Eye (tissue), 1 donor: ENCODE data around the gene TBX5.

Source experiments
- DNase-seq: peaks from one replicate; pipeline ENCODE4 v3.0.0-alpha.2; 2015

The TBX5 gene

DNA sequence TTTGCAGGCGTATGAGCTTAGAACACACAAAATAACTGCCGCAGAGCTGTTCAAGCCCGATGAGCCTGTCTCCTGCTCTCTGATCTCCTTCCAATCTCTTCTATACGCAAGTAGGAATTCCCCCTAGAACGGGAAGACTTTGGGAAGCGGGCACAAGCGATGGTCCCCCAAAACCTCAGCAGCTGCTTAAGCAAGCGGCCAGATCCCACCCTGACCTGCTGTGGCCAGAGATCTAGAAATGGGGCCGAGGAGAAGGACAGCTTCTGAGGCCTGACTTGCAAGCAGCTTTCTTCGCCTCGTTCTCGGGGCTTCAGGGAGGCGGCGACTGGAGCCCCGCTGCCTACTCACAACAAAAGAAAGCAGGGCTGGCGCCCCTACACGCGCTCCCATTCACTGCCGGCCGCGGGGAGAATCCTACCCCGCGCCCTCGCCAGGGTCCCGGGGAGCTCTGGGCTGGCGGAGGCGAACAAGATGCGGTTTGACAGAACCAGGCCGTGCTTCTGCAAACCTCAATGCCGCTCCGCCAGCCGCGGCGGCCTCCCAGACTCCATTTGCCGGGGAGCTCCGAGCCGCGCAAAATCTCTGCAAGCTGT lies 922 bp downstream of the TBX5 start:
- peak; percentile 83 for DNase-seq

- peak; percentile 69 for DNase-seq
Observed at GRCh38 chr12:114404083-114404925, 1.6 kb downstream of the TBX5 start.

DNA sequence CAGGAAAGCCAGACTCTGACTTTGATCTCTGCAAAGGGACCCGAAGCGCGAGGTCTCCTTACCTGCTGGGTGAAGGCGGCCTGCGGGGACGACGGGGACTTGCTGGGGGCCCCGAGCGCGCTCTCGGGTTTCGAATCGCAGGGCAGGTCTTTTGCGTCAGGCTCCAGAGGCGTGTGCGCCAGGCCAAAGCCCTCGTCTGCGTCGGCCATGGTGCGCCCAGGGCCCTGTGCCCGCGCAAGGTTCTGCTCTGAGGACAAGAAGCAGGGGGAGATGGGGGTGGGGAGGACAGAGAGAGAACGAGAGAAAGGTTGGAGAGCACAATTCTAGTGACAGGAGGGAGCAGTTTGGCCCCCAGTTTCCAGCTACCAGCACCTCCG lies 2.3 kb downstream of the TBX5 start:
- peak; percentile 76 for DNase-seq

DNA sequence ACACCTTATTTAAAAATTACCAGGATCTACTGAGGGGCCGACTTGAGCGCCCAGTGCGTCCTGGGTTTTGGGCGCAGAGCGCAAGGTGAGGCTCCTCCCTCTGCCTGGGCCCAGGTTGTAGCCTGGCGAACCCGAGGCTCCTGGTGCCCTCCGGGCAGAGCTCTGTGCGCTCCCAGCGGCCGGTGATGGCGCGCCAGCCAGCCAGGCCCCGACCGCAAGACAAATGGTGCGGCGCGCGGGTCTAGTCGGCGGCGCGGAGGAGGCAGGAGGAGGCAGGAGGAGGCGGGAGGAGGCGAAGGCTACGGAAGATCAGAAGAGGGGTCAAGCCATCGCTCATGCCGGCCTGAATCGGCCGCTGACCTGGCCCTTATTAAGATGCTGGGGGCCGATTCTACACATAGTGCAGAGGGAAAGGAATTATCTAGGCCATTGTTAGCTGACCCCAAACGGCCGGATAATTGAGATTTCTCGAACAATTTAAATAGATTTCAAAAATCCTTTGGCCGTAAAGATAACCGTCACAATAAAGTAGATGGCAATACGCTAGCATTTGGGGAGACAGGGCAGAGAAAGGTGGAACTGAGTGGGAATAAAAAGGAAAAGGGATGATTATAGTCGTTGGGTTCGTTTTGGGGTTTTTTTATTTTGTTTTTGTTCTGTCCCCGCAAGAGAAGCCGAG lies 2.8 kb downstream of the TBX5 start:
- peak; percentile 87 for DNase-seq

- DNase-seq: no peak
Observed at GRCh38 chr12:114402084-114402717, 3.7 kb downstream of the TBX5 start.

DNA sequence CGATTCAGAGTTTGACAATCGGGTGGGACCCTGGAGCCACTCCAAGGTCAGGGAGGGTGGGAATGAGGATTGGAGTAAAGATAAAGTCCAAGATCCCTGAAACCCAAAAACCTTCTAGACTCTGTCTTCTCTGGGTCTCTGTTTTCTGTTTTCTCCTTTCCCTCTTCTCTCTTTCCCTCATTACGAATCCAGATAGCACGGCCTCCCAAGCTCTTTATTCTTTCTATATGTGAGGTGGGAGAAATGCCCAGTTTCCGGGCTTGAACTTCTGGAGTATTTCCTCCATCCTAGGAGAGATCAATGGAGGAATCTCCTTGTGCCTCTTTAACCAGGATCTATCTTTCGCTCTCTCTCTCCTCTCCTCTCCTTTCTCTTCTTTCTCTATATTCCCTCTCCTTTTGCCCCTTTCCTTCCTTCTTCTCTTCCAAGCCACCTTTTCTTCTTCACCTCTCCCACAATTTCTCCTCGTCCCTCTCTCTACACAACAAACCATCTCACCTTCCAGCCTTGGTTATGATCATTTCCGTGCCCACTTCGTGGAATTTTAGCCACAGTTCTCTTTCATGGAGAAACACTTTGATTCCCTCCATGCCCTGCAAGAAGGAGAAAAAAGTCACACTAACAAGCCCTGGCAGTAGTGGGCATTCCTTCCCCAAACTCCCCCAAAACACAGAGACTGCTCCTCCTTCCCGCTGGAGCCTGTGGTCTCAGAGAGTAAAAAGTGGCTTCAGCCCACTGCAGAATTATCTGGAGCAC lies 4.4 kb downstream of the TBX5 start:
- peak; percentile 38 for DNase-seq

DNA sequence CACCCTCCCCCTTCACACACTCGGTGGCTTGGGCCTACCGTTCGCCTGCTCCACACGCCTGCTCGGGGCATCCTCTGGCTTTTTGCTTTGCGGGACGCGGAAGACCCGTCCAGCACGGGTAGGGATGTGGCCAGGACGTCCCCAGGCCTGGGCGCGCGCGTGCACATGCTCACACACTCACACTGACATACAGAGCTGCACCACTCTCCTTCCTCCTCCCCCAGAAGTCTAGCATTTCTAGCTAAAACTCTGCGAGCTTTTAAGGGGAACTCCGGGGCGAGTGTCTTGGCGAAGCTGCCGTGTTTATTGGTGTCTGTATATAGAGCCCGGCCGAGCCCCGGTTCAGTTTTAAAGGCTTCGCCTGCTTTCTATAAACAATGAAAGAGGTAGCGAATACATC lies 5.0 kb downstream of the TBX5 start:
- peak; percentile 75 for DNase-seq

- DNase-seq: peak; percentile 71
Observed at GRCh38 chr12:114400361-114400811, 5.6 kb downstream of the TBX5 start.

DNA sequence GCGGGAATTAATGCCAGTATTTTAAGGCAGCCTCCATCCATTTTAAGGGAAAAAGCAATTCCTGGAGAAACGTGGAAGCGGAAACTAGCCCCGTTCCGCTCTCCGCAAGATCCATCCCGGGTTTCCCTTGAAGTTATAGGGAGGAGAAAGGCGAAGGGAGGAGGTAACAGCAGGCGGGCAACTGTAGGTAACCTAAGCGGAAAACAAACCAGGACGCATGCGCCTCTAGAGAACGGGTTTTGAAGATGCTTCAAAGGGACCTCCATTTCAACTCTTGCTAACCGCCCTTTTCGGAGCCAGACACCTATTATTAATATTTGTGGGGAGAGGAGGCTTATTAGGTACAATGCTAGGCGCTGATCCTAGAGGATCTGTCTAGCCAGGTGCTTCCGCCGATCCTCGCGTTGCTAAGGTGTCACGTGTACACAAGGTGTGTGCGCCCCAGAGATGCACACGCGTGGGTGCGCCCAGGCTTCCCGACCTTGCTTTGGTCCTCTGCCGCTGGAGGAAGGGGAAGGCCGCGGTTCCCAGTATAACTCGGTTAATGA lies 6.2 kb downstream of the TBX5 start:
- DNase-seq: peak; percentile 96

GRCh38 chr12:114397978-114398881 lies 7.7 kb downstream of the TBX5 start:
- peak; percentile 21 for DNase-seq

DNA sequence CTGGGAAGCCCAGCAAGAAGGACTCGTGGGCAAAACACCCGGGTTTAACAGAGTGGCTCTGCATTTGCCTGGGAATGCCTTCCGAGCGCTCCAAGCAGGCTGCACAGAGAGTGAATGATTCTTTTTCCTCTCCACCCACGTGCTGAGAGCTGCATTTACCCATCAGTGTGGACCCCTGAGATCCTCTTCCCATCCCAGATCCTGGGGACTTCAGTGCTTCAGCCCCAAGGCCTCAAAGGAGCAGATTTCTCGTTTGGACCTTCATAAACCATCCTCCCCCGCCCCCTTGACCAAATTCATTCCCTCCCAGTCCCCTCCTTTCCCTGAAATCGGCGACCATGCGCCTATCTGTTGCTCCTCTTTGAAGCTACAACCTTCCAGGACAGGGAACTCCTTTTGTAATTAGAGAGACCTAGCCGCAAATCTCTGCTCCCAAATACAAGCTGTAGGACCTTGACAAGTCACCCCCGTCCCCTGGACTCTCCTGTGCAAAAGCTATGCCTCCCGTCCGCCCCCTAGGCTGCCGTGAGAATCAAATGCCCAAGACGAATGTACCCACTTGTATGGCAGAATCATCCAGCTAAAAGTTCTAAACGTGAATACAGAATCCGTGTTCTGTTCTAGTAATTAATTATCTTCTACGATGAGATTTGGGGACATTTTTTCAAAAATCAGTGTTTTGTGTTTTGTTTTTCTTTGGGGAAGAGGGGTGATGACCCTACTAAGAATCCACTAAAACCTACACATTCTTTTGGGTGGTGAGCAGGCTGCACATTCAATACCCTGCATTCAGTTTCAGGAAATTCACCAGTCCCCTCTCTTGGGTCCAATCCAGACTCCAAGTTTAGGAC lies 8.8 kb downstream of the TBX5 start:
- peak; percentile 21 for DNase-seq

GRCh38 chr12:114396153-114396868 lies 9.6 kb downstream of the TBX5 start:
- peak; percentile 81 for DNase-seq

DNA sequence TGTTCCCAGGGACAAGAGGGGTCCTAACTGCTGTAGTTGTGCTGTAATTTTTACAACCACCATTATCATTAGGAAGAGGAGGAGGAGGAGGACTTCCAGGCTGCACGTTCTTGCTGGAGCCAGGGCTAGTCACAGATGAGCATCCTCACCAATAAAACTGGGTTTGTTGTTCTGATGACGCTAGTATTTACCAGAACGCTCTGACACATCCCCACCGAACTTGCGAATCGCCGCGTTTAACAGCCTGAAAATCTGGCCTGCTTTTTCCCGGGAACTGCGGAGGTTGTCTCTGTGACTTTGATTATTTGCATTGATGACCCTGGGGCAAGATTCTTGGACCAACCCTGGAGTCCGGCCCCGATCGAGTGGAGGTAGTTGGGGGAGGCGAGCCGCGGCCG lies 10.2 kb downstream of the TBX5 start:
- peak; percentile 77 for DNase-seq

DNA sequence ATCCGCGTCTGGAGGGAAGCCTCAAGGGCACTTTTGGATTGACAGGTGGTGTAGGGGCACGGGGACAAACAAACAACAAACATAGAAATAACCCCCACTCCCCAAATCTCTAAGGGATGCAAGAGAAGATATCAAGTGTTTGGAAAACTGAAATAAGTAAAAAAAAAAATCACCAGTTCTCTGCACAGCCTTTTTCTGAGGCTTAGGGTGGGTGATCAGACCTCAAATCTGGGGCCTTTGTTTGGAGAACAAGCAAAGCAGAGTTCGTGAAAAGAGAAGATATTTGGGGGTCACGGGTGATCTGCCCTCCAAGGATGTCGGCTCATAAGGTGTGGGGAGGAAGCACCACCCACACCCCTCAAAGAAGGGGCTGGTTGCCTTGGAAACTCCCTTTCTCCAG lies 10.7 kb downstream of the TBX5 start:
- peak; percentile 51 for DNase-seq

GRCh38 chr12:114393569-114393968 lies 12.4 kb downstream of the TBX5 start:
- DNase-seq: no peak

- DNase-seq: no peak
Observed at GRCh38 chr12:114392909-114393308, 13.0 kb downstream of the TBX5 start.

- no peak for DNase-seq
Observed at GRCh38 chr12:114391088-114391487, 14.9 kb downstream of the TBX5 start.

DNA sequence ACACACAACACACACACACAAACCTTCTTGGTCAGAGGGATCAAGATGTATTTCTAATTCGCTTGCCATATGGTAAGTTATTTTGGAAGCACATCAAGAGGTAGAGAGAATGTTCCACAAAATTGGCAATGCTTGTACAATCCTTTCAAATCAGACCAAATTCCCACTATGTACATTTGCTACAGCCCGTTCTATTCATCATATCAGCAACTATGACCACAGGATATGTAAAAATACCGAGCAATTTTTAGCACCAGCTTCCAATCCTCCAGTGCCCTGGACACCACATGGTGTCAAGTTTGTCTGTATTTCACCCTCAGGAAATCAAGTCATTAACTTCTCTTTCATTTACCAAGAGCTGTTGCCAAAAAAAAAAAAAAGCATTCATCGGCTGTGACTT lies 21.2 kb downstream of the TBX5 start:
- no peak for DNase-seq

- no peak for DNase-seq
Observed at GRCh38 chr12:114381177-114381576, 24.8 kb downstream of the TBX5 start.

DNA sequence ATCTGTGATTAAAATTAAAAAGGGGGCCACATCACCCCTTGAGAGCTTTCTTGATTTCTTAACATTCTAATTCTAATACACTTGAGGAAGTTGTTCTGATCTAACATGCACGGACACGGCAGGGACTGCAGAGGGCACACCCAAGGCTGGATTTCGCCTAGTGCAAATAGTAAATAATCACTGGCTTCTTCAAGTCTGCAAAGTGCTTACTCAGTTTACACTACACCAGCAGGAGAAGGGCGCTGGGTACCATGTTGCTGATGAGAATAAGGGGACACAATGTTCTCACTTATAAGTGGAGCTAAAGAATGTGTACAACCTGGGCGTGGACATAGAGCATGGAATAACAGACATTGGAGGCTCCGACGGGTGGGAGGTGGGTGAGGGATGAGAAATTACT lies 34.2 kb downstream of the TBX5 start:
- no peak for DNase-seq
